Measurements from ENCODE around the gene ZIC4. TPM values are rescaled to one million over a fixed set of nuclear protein-coding genes. Genes with fewer than 3 reads are reported as not detected.
A peak's percentile ranks its signal among the peaks of the same experiment; 100 is the strongest.

Gene ZIC4
- total and polyA plus RNA-seq, 2 donors (not counting 1 experiment from before 2014, with no cell fraction given) = not detected

DNA sequence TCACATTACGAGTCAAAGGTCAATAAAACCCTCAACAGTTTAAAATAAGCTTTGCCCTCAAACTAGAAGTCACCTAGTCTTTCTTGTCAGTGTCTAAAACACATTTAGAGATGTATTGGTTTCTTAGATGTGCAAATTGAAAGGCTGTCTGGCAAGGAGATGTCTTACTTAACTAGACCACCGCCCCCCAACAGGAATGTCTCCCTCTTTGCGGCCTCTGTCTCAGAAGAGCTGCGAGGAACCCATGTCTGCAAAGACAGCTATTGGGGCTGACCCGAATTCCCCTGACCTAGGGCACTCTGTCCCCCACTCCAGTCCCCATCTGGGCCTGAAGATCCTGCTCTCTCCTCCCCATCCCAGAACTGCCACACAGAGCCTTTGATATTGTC lies 46.3 kb downstream of the ZIC4 start:
- H4K20me1 ChIP-seq (ENCODE audit: control insufficient read depth, extremely low read depth, insufficient read depth, low read length) = no peaks in the 10 kb centered on the region
- no peak for DNase-seq (ENCODE audit: low read depth in 2 of 2)
- peaks cover 70% of the 10 kb centered on the region for H3K27me3 ChIP-seq (ENCODE audit: control insufficient read depth, insufficient read depth, low read length)
- H3K4me3 ChIP-seq (replicated peaks in 1 of 4; ENCODE audit: control extremely low read depth in 1 of 4, insufficient read depth in 1 of 4, low read depth in 3 of 4, low read length in 4 of 4) = no peak overlapping the region
- no peaks in the 10 kb centered on the region for H3K36me3 ChIP-seq (ENCODE audit: control insufficient read depth, insufficient read depth, low read length)
- no peak overlapping the region for H3K9ac ChIP-seq (ENCODE audit: insufficient read depth, low read length)
- H3K79me2 ChIP-seq (ENCODE audit: control insufficient read depth, insufficient read depth, low read length) = no peaks in the 10 kb centered on the region
- no peaks in the 10 kb centered on the region for H3K9me3 ChIP-seq (ENCODE audit: control insufficient read depth, insufficient read depth, low read depth, low read length)
- no peaks in the 10 kb centered on the region for H3K4me1 ChIP-seq (ENCODE audit: control insufficient read depth, extremely low read depth, insufficient read depth, low read length)
- TF ChIP-seq CTCF (conservative IDR thresholded peaks at IDR 0.05 in 1 of 2, IDR thresholded peaks at IDR 0.05 in 1 of 2; ENCODE audit: low read depth in 1 of 2, low read length in 2 of 2) (no peak), EZH2 (IDR thresholded peaks at IDR 0.05; ENCODE audit: low read length, missing control alignments) (peak; percentile 19)
- H3K4me2 ChIP-seq (ENCODE audit: extremely low read depth, insufficient read depth, low read length) = no peak overlapping the region
- H3K27ac ChIP-seq (ENCODE audit: insufficient read depth, low read length) = no peak overlapping the region
- no peak overlapping the region for H2AFZ ChIP-seq (ENCODE audit: low read length)

DNA sequence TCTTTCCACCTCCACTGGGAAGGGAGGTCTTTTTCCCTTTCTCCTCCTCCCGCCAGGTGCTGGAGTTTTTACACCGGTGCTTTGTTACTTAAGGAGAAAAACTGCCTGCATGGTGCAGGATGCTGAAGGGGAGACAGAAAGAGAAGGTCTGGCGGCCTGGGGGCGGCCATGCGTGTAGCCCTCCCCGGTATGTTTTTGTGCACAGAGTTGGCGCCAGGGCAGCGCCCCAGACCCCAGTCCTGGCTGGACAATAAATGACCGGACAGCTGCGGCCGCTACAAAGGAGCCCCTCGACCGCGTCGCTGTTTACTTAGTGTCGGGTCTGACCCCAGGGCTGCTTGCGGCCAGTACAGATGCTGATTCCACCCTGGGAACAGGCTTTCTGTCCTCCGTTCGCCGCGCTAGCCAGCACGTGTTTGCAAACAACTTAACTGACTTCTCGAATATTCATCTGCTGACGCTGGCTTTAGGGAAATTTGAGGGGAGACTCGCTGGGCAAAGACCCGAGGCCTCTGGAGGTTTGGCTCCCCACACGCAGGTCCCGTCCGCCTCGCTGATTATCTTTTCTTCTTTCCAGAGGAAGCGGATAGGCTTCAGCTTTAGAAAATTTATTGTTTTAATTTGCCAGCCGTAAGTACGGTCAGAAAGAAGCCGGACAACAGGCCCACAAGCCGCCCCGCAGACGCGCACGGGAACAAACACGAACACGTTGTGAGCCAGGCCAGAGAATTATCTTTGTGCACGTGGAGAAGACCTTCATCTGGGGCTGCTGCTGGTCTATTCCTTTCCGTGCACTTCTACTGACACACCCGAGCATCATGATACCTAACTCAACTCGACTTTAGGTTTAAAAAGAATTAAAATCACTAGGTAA lies 46.9 kb downstream of the ZIC4 start:
- no peaks in the 10 kb centered on the region for H3K9me3 ChIP-seq (ENCODE audit: control insufficient read depth, insufficient read depth, low read depth, low read length)
- H3K4me1 ChIP-seq (ENCODE audit: control insufficient read depth, extremely low read depth, insufficient read depth, low read length) = no peaks in the 10 kb centered on the region
- no peaks in the 10 kb centered on the region for H3K79me2 ChIP-seq (ENCODE audit: control insufficient read depth, insufficient read depth, low read length)
- H3K4me3 ChIP-seq (replicated peaks in 1 of 4; ENCODE audit: control extremely low read depth in 1 of 4, insufficient read depth in 1 of 4, low read depth in 3 of 4, low read length in 4 of 4) = no peak overlapping the region
- TF ChIP-seq CTCF (conservative IDR thresholded peaks at IDR 0.05 in 1 of 2, IDR thresholded peaks at IDR 0.05 in 1 of 2; ENCODE audit: low read depth in 1 of 2, low read length in 2 of 2) (no peak), EZH2 (IDR thresholded peaks at IDR 0.05; ENCODE audit: low read length, missing control alignments) (peak; percentile 48)
- no peak overlapping the region for H3K4me2 ChIP-seq (ENCODE audit: extremely low read depth, insufficient read depth, low read length)
- no peaks in the 10 kb centered on the region for H4K20me1 ChIP-seq (ENCODE audit: control insufficient read depth, extremely low read depth, insufficient read depth, low read length)
- H3K36me3 ChIP-seq (ENCODE audit: control insufficient read depth, insufficient read depth, low read length) = no peaks in the 10 kb centered on the region
- no peak overlapping the region for H3K9ac ChIP-seq (ENCODE audit: insufficient read depth, low read length)
- no peak overlapping the region for H2AFZ ChIP-seq (ENCODE audit: low read length)
- no peak overlapping the region for H3K27ac ChIP-seq (ENCODE audit: insufficient read depth, low read length)
- DNase-seq (ENCODE audit: low read depth in 2 of 2) = no peak
- H3K27me3 ChIP-seq (ENCODE audit: control insufficient read depth, insufficient read depth, low read length) = peaks cover 70% of the 10 kb centered on the region

GRCh38 chr3:147358144-147358992 lies 48.0 kb downstream of the ZIC4 start:
- Histone ChIP-seq H3K27ac (ENCODE audit: insufficient read depth, low read length) (no peak overlapping the region), H3K4me3 (replicated peaks in 1 of 4; ENCODE audit: control extremely low read depth in 1 of 4, insufficient read depth in 1 of 4, low read depth in 3 of 4, low read length in 4 of 4) (no peak overlapping the region), H3K4me1 (ENCODE audit: control insufficient read depth, extremely low read depth, insufficient read depth, low read length) (no peaks in the 10 kb centered on the region), H2AFZ (ENCODE audit: low read length) (no peak overlapping the region), H3K9me3 (ENCODE audit: control insufficient read depth, insufficient read depth, low read depth, low read length) (no peaks in the 10 kb centered on the region), H3K4me2 (ENCODE audit: extremely low read depth, insufficient read depth, low read length) (no peak overlapping the region), H3K79me2 (ENCODE audit: control insufficient read depth, insufficient read depth, low read length) (no peaks in the 10 kb centered on the region), H4K20me1 (ENCODE audit: control insufficient read depth, extremely low read depth, insufficient read depth, low read length) (no peaks in the 10 kb centered on the region), H3K36me3 (ENCODE audit: control insufficient read depth, insufficient read depth, low read length) (no peaks in the 10 kb centered on the region), H3K27me3 (ENCODE audit: control insufficient read depth, insufficient read depth, low read length) (peaks cover 72% of the 10 kb centered on the region), H3K9ac (ENCODE audit: insufficient read depth, low read length) (no peak overlapping the region)
- DNase-seq (ENCODE audit: low read depth in 2 of 2) = no peak
- TF ChIP-seq CTCF (conservative IDR thresholded peaks at IDR 0.05 in 1 of 2, IDR thresholded peaks at IDR 0.05 in 1 of 2; ENCODE audit: low read depth in 1 of 2, low read length in 2 of 2) = no peak
- peak; percentile 73 for TF ChIP-seq EZH2 (IDR thresholded peaks at IDR 0.05; ENCODE audit: low read length, missing control alignments)
